T-helper 2 cell (primary cell): ENCODE data around the gene DDX1.
"Not testable (repeated sequence)": the region's sequence is repeated elsewhere in the genome, so short reads cannot be mapped to it uniquely, and the experiment has no call there.

Source experiments
- DNase-seq, 5 experiments: peaks; one replicate each; pipeline versions ENCODE4 v3.0.0 to v3.0.0-alpha.2; 2012 to 2022

Gene DDX1

GRCh38 chr2:15677141-15677843, 85.6 kb downstream of the DDX1 start:
- no peak for DNase-seq

GRCh38 chr2:15678346-15678745, 86.7 kb downstream of the DDX1 start:
- no peak for DNase-seq

- no peak for DNase-seq
Observed at GRCh38 chr2:15678909-15679308, 87.2 kb downstream of the DDX1 start.

- no peak for DNase-seq
Observed at GRCh38 chr2:15679386-15679924, 87.8 kb downstream of the DDX1 start.

- not testable (repeated sequence) for DNase-seq
Observed at GRCh38 chr2:15680132-15680531, 88.5 kb downstream of the DDX1 start.
